ENCODE data around the gene ANKRD2. TPM values are rescaled to one million over a fixed set of nuclear protein-coding genes. Genes with fewer than 3 reads are reported as not detected.
A peak's percentile ranks its signal among the peaks of the same experiment; 100 is the strongest.

The ANKRD2 gene
- total RNA-seq, 1 donor from 2014 or later = 0.26 TPM

- H3K27me3 ChIP-seq (ENCODE audit: control insufficient read depth, insufficient read depth, low read length) = no peaks in the 10 kb centered on the region
- FAIRE-seq (no peak), DNase-seq (ENCODE audit: low read depth) (peak; percentile 80)
- no peaks in the 10 kb centered on the region for H3K36me3 ChIP-seq (ENCODE audit: control insufficient read depth, insufficient read depth, low read length)
- no peak for TF ChIP-seq CTCF (IDR thresholded peaks at IDR 0.05; ENCODE audit: insufficient read depth, low read length, severe bottlenecking)
- H3K4me3 ChIP-seq (ENCODE audit: low read depth, low read length) = peak within 1 kb of the TSS; percentile 74
Measured at GRCh38 chr10:97632949-97633884, 60.6 kb downstream of the ANKRD2 start, which contains the start of gene MORN4. Gene MORN4, minus strand, starts transcription at chr10:97633500. Its CDS starts 13,847 bp downstream, at chr10:97619653.

Other genes starting within 250 kb of the ANKRD2 start
- 8.2 and 11.3 TPM in 2 replicates for gene FRAT2, start 238.1 kb upstream of the ANKRD2 start, total RNA-seq
- gene RRP12, start 171.4 kb upstream of the ANKRD2 start, total RNA-seq = 28.0 and 35.3 TPM in 2 replicates
- gene PGAM1, start 146.6 kb upstream of the ANKRD2 start, total RNA-seq = 404 and 490 TPM in 2 replicates
- 30.9 and 34.2 TPM in 2 replicates for gene EXOSC1, start 126.8 kb upstream of the ANKRD2 start, total RNA-seq
- gene ZDHHC16, start 126.6 kb upstream of the ANKRD2 start, total RNA-seq = 31.9 and 37.6 TPM in 2 replicates
- gene MMS19, start 74.4 kb upstream of the ANKRD2 start, total RNA-seq = 23.2 and 38.2 TPM in 2 replicates
- 11.1 and 12.4 TPM in 2 replicates for gene UBTD1, start 73.9 kb upstream of the ANKRD2 start, total RNA-seq
- gene HOGA1, start 11.6 kb downstream of the ANKRD2 start, total RNA-seq = 0.13 and 0.26 TPM in 2 replicates
- under 0.01 TPM in 1 of 2 replicates, not detected in the other for gene C10orf62, start 16.9 kb downstream of the ANKRD2 start, total RNA-seq
- 7.1 and 9.0 TPM in 2 replicates for gene MORN4, start 60.7 kb downstream of the ANKRD2 start, total RNA-seq
- 25.5 and 33.7 TPM in 2 replicates for gene PI4K2A, start 67.9 kb downstream of the ANKRD2 start, total RNA-seq
- gene AVPI1, start 114.5 kb downstream of the ANKRD2 start, total RNA-seq = 89.2 and 99.3 TPM in 2 replicates
- gene MARVELD1, start 141.0 kb downstream of the ANKRD2 start, total RNA-seq = 3.6 and 4.7 TPM in 2 replicates
- gene ZFYVE27, start 164.3 kb downstream of the ANKRD2 start, total RNA-seq = 15.3 and 19.1 TPM in 2 replicates
- not detected in 2 replicates for gene SFRP5, start 199.2 kb downstream of the ANKRD2 start, total RNA-seq